Measurements from ENCODE around the gene NMNAT3. TPM values are rescaled to one million over a fixed set of nuclear protein-coding genes. Genes with fewer than 3 reads are reported as not detected.

The NMNAT3 gene
- total RNA-seq, 1 experiment from 2014 or later = 1.3 TPM

GRCh38 chr3:139560411-139560810 is 117.4 kb downstream of the NMNAT3 start:
- Mint-ChIP-seq H3K4me3 (no peak overlapping the region), H3K4me1 (peaks cover 10 to 19% of the 10 kb centered on the region in 2 experiments), H3K27me3 (ENCODE audit: low read depth) (no peaks in the 10 kb centered on the region), H3K9me3 (no peaks in the 10 kb centered on the region), H3K36me3 (ENCODE audit: insufficient read depth in 1 of 3, low read depth in 3 of 3) (no peaks in the 10 kb centered on the region), H3K27ac (no peak overlapping the region)
- no peak overlapping the region for H3K14ac ChIP-seq (ENCODE audit: insufficient read depth, low read length)
- no peak overlapping the region for H3K23ac ChIP-seq (ENCODE audit: insufficient read length, low read depth, low read length)
- no peaks in the 10 kb centered on the region for H3K23me2 ChIP-seq (ENCODE audit: insufficient read length, low read depth, low read length, poor library complexity, severe bottlenecking)
- H2BK120ac ChIP-seq (ENCODE audit: low read depth, low read length, poor library complexity, severe bottlenecking) = no peak overlapping the region
- no peaks in the 10 kb centered on the region for H3K79me1 ChIP-seq (ENCODE audit: insufficient read depth, low read depth, low read length, poor library complexity, severe bottlenecking)
- H4K5ac ChIP-seq (ENCODE audit: insufficient read length, low read depth, low read length) = no peak overlapping the region
- H3K9me3 ChIP-seq (ENCODE audit: control insufficient read depth, low read depth, low read length) = no peaks in the 10 kb centered on the region
- H3K79me2 ChIP-seq (ENCODE audit: insufficient read depth, low read length) = no peaks in the 10 kb centered on the region
- H4K91ac ChIP-seq (ENCODE audit: insufficient read length, low read depth, low read length) = no peak overlapping the region
- H2BK20ac ChIP-seq (ENCODE audit: low read depth, low read length, poor library complexity, severe bottlenecking) = no peak overlapping the region
- no peak overlapping the region for H2BK5ac ChIP-seq (ENCODE audit: insufficient read length, low read length)
- H3K18ac ChIP-seq (ENCODE audit: insufficient read length, low read depth, low read length) = no peak overlapping the region
- no peak overlapping the region for H2AK5ac ChIP-seq (ENCODE audit: insufficient read length, low read length)
- H3K4ac ChIP-seq (ENCODE audit: low read depth, low read length) = no peak overlapping the region
- H4K8ac ChIP-seq (replicated peaks; ENCODE audit: insufficient read length, low read depth, low read length) = no peak overlapping the region
- no peak overlapping the region for H2BK15ac ChIP-seq (ENCODE audit: low read depth, low read length)
- no peak overlapping the region for H3K27ac ChIP-seq (ENCODE audit: insufficient read length, low read depth, low read length)
- no peak overlapping the region for H2BK12ac ChIP-seq (ENCODE audit: insufficient read length, low read depth, low read length)
- H2AFZ ChIP-seq (ENCODE audit: low read length) = no peak overlapping the region
- no peak overlapping the region for H3T11ph ChIP-seq (ENCODE audit: low read length)
- H3K4me1 ChIP-seq (ENCODE audit: insufficient read depth, low read length) = no peaks in the 10 kb centered on the region; the same call in 1 of the 2 replicates
- no peak overlapping the region for H3K56ac ChIP-seq (ENCODE audit: insufficient read length, low read depth, low read length)
- no CpG with 5 or more reads among the region's 3 CpGs for WGBS (ENCODE audit: extremely low coverage, insufficient read length, low lambda C conversion rate)
- no peak for TF ChIP-seq CTCF (conservative IDR thresholded peaks at IDR 0.05)
- H3K4me2 ChIP-seq (ENCODE audit: insufficient read depth, insufficient read length, low read length) = no peak overlapping the region
- no peaks in the 10 kb centered on the region for H3K27me3 ChIP-seq (ENCODE audit: insufficient read depth, low read length)
- H4K20me1 ChIP-seq (ENCODE audit: control insufficient read depth, insufficient read depth, insufficient read length) = no peaks in the 10 kb centered on the region
- DNase-seq = no peak
- H3K9ac ChIP-seq (ENCODE audit: extremely low read depth, insufficient read length, low read length) = no peak overlapping the region
